HG03439 (cell line): Measurements from ENCODE around the gene AFAP1L2.

Experiments used
- ATAC-seq: cut with Tn5 transposase; IDR thresholded peaks from one replicate; pipeline ENCODE4 v1.9.1; 2021; ENCODE audit warnings: mild to moderate bottlenecking, moderate library complexity; ENCODE audit not compliant: unreplicated experiment

AFAP1L2 gene

DNA sequence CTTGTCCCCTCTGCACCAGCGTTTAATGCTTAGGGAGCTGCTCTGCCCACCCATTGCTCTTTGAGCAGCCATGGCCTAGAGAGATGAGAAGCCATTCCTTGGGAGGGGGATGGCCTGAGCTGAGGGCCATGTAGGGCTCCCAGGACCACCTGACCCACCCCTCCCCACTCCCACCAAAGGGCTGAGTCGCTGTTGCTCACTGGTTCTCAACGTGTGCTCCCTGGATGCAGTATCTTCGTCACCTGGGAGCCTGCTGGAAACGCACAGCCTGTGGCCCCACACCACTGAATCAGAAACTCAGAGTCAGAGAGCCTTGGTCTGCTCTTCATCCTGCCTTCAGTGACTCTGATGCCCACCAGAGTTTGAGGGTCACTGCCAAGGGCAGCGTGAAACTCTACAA, 128.2 kb downstream of the AFAP1L2 start:
- ATAC-seq, result no peak

DNA sequence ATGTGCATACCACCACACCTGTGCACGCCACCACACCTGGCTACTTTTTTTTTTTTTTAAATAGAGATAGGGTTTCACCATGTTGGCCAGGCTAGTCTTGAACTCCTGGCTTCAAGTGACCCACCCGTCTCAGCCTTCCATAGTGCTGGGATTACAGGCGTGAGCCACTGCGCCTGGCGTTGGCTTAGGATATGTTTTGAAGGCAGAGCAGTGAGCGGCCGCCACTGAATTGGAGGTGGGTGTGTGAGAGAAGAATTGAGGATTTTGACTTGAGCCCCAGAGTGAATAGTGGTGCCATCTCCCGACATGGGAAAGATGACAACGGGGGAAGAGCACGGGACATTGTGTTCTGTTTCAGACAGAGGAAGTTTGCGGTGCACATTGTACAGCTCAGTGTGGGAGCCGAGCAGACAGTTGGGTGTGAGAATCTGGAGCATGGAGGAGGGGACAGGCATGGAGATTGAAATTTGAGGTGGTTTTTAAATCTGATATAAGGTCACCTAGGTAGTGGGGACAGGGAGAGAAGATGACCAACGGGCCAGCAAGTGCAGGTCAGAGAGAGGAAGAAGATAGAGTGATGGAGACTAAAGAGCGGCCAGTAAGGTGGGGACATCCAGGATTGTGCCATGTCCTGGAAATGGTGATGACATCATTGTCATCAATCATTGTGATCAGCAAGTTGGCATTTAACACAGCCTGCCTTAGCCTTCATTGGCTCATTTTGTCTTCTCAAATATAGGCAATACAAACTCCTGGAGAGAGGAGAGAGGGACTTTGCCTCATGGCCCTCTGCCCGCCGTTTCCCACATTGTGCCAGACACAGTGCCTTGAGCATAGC, 129.5 kb downstream of the AFAP1L2 start:
- no peak for ATAC-seq

DNA sequence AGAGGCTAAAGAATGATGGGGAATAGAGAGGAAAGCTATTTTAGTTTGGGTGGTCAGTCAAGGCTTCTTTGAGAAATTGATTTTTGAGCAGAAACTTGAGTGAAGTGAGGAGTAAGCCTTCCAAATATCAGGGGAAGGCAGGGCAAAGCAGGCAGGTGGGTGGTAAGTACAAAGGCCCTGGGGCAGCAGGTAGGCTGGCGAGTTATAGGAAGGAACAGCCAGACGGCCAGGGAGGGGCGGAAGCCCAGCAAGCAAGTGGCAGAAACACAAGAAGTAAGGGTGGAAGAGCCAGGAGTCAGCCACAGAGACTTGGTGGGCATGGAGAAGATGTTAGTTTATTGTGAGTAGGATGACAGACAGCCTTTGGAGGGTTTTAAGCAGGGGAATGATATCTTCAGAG, 130.4 kb downstream of the AFAP1L2 start:
- no peak for ATAC-seq

DNA sequence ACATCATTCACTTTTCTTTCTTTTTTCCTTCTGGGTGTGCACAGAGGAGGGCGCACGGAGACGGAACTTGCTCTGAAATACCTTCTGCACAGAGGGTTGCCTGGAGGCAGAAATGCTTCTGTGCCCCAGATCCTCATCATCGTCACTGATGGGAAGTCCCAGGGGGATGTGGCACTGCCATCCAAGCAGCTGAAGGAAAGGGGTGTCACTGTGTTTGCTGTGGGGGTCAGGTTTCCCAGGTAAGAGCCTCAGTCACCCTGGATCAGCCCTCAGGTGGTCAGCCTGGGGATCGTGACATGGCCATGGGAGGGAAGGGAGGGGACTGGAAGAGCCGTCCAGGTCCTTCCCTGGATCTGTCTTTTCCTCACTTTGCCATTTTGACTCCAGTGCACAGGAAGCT, 131.6 kb downstream of the AFAP1L2 start:
- ATAC-seq, result no peak

DNA sequence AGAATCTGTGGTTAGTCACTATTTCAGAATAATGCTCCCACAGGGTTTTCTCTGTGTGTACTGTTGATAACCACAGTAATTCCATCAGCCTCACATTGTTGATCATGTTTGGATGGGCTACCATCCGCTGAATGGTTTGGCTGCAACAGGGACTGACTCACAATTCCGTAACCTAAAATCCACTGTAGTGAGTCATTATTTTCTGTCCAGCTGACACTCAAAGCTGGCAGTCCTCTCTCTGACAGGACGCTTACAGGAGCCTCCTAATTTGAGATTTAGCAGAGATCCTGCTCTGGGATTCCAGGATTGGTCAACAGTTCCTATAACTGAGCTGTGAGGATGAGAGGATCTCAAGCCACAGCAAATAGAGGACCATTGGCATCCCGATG, 132.5 kb downstream of the AFAP1L2 start:
- no peak for ATAC-seq

DNA sequence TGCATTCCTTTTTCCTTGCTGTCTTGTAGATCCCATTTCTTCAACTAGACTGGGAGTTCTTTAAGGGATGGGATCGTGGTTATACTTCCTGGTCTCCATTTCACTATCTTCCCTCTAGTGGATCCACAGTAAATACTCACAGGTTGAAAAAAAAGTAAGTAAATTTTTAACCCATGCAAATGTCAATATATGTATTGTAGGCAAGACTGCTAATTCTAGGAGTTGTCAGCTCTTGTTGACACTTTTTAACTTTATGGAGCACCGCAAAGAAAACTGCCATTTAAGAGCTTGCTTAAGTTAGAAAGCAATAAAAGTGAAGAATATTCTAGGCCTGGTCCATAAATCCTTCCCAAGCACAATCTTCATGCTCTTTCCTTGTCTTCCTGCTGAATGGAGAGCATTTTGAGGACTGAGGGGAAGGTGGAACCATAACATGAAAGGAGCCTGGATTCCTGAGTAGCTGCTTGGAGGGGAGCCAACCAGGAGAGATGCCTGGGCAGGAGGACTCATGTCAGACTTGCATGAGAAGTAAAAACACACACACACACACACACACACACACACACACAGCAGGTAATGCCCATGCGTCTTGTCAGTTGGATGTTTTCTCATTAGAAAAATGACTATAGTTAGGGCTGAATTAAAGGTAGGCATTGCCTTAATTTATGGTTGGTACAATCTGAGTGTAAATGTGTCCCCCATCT, 133.1 kb downstream of the AFAP1L2 start:
- ATAC-seq, result no peak

DNA sequence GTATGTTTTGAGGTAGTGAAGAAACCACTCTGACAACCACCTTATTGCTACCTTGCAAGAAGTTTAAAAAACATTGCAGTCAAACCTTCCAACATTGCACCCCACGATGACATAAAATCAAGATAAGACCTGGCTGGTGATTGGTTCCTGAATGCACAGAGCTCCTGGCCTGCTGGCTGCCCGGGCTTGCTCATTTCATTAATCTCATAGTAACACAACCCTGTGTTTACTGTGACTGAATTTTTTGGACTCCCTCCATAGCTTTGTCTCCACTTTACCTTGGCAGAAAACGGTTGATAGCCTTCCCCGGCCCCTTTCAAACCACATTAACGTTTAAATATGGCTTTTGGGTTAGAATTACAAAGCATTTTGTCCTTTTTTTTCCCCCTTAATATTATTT, 137.8 kb downstream of the AFAP1L2 start:
- ATAC-seq, result no peak

DNA sequence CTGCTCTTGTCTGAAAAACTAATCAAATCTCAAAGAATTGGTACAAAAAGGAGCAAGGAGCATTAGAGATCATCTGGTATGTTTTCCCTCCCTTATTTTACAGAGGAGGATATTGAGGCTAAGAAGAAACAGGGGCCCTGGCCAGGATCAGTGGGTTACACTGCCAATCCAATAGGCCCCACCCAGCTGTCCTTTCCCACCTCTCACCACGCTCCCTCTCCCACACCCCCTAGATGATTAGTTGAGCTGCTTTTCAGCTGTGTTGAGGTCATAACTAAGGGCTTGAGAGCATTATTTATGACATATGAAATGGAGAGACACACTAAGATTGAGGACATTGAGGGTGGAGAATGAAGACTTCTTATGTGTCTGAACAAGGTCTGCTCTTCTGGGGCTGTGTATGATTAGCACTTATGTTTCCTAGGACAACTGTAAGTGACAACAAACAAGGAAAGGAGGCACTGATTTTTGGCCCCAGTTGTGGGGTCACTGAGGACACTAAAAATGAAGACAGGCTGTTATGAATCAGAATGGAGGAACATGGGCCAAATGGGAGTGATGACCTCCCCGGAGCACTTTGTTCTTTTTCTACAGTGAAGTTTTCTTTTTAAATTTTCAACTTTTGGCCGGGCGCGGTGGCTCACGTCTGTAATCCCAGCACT, 138.8 kb downstream of the AFAP1L2 start:
- ATAC-seq, result no peak

DNA sequence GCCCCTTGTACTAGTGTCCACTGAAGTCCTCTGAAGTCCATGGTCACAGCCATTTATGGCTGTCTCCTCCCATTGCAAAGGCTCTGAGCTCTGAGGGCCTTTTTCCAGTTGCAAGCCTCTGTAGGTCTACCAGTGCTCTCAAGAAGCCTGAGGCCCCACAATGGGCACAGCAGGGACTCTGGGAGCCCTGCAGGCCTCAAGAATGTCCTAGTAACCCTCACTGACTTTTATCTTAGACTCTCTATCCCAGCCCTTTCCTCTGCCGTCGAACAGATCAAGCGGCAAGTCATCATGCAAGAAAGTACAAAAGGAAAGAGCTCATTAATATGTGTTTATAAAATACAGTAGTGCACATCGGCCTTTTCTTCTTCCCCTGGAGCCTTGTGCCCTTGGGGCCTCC, 141.8 kb downstream of the AFAP1L2 start:
- ATAC-seq, result no peak

DNA sequence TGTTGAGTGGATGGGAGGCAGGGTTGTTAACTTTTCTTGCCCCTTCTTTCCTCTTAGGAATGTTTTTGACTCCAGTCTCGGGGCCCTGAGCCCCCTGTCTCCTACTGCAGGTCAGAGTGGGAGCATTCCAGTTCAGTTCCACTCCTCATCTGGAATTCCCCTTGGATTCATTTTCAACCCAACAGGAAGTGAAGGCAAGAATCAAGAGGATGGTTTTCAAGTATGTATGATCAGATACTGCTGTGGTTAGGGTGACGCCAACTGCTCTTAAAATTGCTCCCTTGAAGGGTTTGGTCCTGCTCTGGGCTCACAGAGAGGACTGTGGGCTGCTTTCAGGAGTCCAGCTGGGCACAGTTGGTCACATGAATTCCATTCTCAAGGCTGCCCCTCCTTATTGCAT, 143.2 kb downstream of the AFAP1L2 start:
- no peak for ATAC-seq

DNA sequence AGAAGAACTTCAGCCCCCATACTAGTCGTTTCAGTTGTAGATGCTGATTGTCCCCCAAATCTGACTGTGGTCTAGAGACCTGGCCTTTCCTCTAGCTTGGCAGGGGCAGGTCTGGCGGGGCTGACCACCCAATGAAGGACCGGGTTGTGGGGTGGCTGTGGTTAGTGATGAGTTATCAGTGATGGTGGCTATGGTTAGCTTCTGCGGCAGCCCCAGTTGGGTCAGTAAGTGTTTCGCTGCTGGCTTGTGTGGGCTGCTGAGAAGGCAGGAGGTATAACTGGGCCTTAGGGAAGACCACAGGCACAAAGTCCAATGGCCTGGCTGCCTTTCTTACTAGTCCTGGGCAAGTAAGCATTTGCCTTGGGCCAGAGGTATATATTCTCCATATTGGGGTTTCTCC, 143.9 kb downstream of the AFAP1L2 start:
- ATAC-seq, result no peak

DNA sequence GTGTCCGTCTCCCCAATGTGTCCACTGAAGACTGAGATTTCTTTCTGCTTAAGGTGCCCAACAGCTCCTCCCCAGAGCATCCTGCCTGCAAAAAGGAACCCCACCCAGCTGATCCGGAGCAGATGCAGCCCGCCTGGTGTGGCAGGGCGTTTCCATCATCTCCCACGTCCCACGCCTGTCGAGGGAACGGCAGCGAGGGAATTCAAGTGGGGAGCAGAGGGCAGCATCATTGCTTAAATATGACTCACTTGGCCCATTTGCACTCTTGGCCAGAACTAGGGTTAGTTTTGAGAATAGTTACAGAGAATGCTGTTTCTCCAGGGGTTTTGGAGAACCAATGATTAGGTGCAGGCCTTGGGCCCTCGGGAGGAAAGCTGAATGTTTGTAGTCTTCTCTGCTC, 144.5 kb downstream of the AFAP1L2 start:
- no peak for ATAC-seq

DNA sequence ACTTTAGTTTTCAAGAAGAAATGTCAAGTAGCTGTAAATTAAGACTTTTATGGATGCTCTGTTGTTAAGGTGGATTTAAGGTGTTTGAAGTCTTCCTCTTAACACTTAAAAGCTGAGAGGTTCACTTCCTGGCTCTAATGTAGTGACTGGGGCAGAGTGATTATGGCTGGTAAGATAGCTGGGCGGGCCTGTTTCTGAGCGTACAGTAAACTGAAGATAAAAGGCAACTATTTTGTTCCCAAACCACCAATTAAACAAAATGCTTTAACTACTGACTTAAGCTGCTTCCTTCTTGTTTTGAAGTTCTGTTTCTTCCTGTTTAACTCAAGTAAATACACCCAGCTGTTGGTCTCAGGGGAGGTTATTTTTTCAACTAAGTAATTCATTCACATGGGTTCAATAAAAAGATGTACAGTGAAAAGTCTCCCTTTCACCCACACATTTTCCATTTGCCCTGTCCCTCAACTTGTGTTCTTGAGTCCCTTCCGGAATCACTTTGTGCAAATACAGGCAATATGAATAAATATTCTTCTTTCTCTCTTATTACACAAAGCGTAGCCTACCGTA, 145.9 kb downstream of the AFAP1L2 start:
- ATAC-seq, result no peak

DNA sequence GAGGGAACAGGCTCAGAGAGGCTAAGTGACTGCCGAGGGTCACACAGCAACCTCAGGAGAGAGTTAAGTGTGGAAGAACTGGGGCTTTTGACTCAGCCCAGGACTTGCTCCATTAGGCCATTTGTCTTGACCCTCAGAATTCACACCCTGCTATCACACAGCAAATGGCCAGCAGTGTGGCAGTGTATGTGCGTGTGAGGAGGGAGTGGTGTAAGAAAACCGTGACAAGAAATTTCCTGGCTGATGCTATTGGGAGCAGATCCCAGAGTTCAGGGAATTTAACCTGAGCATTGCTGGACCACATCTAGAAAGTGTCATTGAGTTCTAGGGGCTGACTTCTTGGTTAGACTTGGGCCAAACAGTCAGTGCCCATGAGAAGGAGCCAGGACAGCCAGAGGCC, 146.8 kb downstream of the AFAP1L2 start:
- ATAC-seq, result no peak

DNA sequence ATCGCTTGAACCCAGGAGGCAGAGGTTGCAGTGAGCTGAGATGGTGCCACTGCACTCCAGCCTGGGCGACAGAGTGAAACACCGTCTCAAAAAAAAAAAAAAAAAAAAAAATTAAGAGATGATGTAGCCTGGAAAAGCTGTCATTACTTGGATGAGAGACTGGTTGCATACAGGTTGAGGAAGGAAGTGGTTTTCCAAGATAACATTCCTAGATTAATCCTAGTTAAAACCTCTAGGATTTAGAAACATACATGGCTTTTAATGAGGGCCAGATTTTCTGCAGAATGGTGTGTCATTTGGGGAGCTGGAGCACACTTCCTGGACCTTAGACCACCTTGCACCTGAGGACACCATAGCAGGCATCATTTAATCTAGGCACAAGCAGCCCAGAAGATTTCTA, 147.5 kb downstream of the AFAP1L2 start:
- no peak for ATAC-seq

DNA sequence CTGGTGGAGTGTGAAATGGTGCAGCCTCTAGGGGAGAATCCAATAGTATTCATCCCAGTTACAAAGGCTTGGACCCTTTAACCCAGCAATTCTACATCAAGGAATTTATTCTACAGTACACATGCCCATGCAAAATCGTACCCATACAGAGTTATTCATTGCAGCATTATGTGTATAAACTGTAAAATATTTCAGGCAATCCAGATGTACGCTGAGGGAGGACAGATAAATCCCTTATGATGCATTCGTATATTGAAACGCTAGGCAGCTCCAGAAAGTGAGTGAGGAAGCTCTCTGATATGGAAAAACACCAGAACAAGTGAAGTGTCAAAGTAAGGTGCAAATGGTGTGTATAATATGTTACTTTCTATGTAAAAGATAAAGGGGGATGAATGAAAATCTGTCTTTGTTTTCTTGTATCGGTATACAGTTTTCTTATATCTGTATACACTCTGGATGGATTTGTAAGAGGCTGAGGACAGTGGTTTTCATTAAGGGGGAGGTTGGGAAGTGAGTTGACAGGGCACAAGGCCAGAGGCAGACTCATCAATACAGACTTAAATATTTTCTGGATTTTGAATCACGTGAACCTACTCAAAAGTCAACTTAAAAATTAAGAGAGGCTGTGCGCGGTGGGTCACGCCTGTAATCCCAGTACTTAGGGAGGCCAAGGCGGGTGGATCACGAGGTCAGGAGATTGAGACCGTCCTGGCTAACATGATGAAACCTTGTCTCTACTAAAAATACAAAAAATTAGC, 148.1 kb downstream of the AFAP1L2 start:
- ATAC-seq, result no peak

DNA sequence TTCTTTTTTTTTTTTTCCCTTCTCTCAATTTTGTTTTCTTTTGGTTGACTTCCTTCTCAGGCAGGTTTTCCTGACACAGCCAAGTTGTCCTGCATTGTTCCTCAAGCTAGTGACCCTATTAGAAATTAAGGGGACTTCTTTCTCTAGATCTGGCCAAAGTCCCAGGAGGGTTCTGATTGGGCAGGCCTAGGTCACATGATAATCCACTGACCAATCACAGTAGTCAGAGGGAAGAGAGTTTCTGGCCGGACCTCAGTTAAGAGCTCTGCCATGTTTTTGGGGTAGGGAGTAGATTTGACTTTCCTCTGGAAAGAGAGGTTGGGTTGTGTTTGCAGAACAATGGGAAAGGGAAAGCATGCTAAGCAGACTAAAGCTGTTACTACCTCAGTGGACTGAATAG, 149.1 kb downstream of the AFAP1L2 start:
- no peak for ATAC-seq

DNA sequence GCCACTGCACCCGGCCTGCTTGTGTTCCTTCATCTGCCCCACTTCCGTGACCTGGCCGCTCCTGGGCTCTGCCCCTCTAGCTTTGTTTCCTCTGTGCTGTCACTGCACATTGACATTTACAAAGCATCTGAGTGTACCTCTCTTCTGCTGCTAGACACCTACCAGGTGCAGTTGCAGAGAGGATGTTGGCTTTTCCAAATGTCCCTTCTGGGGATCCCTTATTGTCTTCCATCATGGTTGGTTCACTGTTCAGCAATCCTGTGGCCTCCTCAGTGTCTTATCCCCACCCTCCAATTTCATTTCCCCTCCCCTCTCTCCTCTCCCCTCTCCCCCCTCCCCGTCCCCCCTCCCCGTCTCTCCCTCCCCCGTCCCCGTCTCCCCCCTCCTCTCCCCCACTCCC, 151.4 kb downstream of the AFAP1L2 start:
- no peak for ATAC-seq

DNA sequence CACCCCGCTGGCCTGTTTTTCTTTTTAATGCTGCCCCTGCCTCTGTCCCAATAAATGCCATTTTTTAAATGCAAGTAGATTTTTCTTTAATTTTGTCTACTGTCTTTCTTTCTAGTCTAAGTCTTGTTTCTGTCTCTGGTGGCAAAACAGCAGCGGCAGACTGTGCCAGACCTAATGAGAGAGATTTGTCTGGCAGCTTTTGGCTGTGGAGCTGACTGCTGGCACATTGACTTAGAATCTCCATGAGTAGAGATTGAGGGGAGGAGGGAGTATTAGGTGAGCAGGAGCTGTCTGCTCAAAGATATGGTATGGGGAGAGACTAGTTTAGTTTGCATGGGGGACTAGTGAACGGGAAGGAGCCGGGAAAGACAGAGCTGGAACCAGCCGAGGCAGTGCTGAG, 152.2 kb downstream of the AFAP1L2 start:
- no peak for ATAC-seq

DNA sequence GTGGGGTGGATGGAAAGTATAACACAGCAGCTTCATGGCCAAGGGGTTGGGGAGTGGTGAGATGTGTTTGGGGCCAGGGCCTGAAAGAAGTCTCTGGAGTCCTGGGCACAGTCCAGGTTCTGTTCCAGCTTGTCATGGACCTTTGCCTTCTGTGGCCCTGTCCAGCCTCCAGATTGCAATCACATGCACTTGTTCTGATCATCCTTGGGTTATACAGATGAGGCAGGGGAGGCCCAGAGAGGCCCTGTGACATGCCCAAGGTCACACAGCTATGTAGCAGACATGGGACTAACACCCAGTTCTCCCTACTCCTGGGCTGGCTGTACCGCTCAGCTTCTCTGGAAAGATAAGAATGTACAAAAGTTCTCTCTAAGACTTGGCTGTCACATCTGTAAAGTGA, 153.6 kb downstream of the AFAP1L2 start:
- ATAC-seq, result no peak

DNA sequence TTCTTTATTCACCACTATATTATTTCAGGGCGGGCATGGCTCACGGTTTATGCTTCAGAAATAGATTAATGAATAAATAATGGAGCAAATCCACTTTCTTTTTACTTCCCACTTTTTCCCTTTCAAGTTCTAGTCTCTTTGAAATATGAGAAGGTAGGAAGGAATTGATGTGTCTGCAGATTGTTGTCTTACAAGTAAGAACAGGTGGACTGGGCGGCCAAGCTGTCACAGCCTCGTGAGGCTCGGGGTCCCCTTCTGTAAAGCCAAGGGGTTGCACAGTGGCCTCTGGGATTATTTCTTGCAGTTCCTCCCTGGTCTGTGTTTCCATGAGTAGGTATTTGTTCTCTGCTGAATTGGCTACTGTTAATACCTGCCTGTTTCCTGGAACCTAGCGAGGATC, 154.1 kb downstream of the AFAP1L2 start:
- no peak for ATAC-seq
